Activated CD4-positive, alpha-beta T cell treated with anti-CD3 and anti-CD28 coated beads for 24 hours (primary cell): Measurements from ENCODE around the gene IFITM10.
"Not testable (repeated sequence)": the region's sequence is repeated elsewhere in the genome, so short reads cannot be mapped to it uniquely, and the experiment has no call there.

ENCODE experiments used
- DNase-seq, 2 donors: peaks; one replicate each; pipeline ENCODE4 v3.0.0-alpha.2; 2020; ENCODE audit warnings: low read depth in 2 of 2

IFITM10 gene

GRCh38 chr11:1691878-1692707, 58.3 kb downstream of the IFITM10 start:
- no peak for DNase-seq

- no peak for DNase-seq
Observed at GRCh38 chr11:1691026-1691877, 59.1 kb downstream of the IFITM10 start.

GRCh38 chr11:1690167-1691025, 60.0 kb downstream of the IFITM10 start:
- no peak for DNase-seq

- not testable (repeated sequence) for DNase-seq
Observed at GRCh38 chr11:1689250-1690166, 60.9 kb downstream of the IFITM10 start.

- not testable (repeated sequence) for DNase-seq
Observed at GRCh38 chr11:1688336-1688947, 62.0 kb downstream of the IFITM10 start.

- not testable (repeated sequence) for DNase-seq
Observed at GRCh38 chr11:1686220-1686619, 64.2 kb downstream of the IFITM10 start.

GRCh38 chr11:1684886-1685874, 65.2 kb downstream of the IFITM10 start:
- not testable (repeated sequence) for DNase-seq

GRCh38 chr11:1683904-1684572, 66.4 kb downstream of the IFITM10 start:
- DNase-seq: not testable (repeated sequence)

- DNase-seq: not testable (repeated sequence)
Observed at GRCh38 chr11:1683216-1683615, 67.2 kb downstream of the IFITM10 start.
